K562 (cell line): ENCODE data around the gene SLC2A2. TPM values are rescaled to one million over a fixed set of nuclear protein-coding genes. Genes with fewer than 3 reads are reported as not detected.
A peak's percentile ranks its signal among the peaks of the same experiment; 100 is the strongest.

Source experiments
- CBX2 ChIP-seq: fragments of 200-600 bp; sonication (generic); IDR thresholded peaks from one replicate; pipeline ENCODE4 v1.6.1; 2012; ENCODE audit warnings: mild to moderate bottlenecking, low read length, inconsistent platforms; ENCODE audit not compliant: insufficient read depth, poor library complexity, severe bottlenecking
- HDAC2 ChIP-seq: fragments of 450-650 bp; IDR thresholded peaks from 2 replicates; pipeline ENCODE4 v1.6.1; 2016; ENCODE audit warnings: mild to moderate bottlenecking
- JUN ChIP-seq, 2 experiments: sonication (generic) in 1 of 2; formaldehyde crosslinking in 1 of 2; IDR thresholded peaks; 2 replicates each; pipeline versions ENCODE4 v1.6.1 to v1.8.0; 2012 to 2022; ENCODE audit warnings: borderline replicate concordance in 2 of 2, mild to moderate bottlenecking in 2 of 2, improper control_type of control experiment in 1 of 2, low read depth in 1 of 2, low read length in 1 of 2, missing genetic modification reagents in 1 of 2
- JUND ChIP-seq, 2 experiments: IDR thresholded peaks; 2 replicates in 1 of 2; 3 replicates in 1 of 2; pipeline ENCODE4 v1.6.1; 2011; ENCODE audit warnings: borderline replicate concordance in 2 of 2, low read depth in 2 of 2, low read length in 2 of 2, improper control_type of control experiment in 1 of 2, missing biosample characterization in 1 of 2, missing genetic modification characterization in 1 of 2, missing genetic modification reagents in 1 of 2
- NBN ChIP-seq: fragments of 450-650 bp; IDR thresholded peaks from 2 replicates; pipeline ENCODE4 v1.6.1; 2016; ENCODE audit warnings: low read depth, mild to moderate bottlenecking
- RAD21 ChIP-seq, 2 experiments: fragments of 250-450 bp in 1 of 2; fragments of 450-650 bp in 1 of 2; sonication (Bioruptor Pico) in 1 of 2; formaldehyde crosslinking in 1 of 2; IDR thresholded peaks in 1 of 2; conservative IDR thresholded peaks in 1 of 2; 2 replicates each; pipeline versions ENCODE4 v1.4.0 to v1.8.0; 2020 to 2022; ENCODE audit warnings: mild to moderate bottlenecking in 2 of 2, moderate library complexity in 1 of 2
- RCOR1 ChIP-seq, 2 experiments: IDR thresholded peaks; 2 replicates each; pipeline ENCODE4 v1.6.1; 2012; ENCODE audit warnings: low read depth in 2 of 2, low read length in 2 of 2, borderline replicate concordance in 1 of 2, improper control_type of control experiment in 1 of 2
- SOX6 ChIP-seq: fragments of 450-650 bp; IDR thresholded peaks from 2 replicates; pipeline ENCODE4 v1.6.1; 2014; ENCODE audit warnings: mild to moderate bottlenecking
- polyA plus RNA-seq, 8 experiments: library from polyadenylated mRNA; depleted of rRNA in 4 of 8; stranded (reverse) in 5 of 8; unstranded in 3 of 8; fragments of >200 nt; fragmentation: Nextera tagmentation in 2 of 8; fragmentation: Illumina TruSeq in 1 of 8; extraction: Ambion mirVana in 2 of 8; extraction: Trizol in 1 of 8; gene quantifications; 2 replicates each; pipeline versions ENCODE4 v1.2.1 to v1.2.3, GENCODE V29; 2011 to 2014; ENCODE audit warnings: inconsistent platforms in 1 of 8, missing spikeins in 1 of 8
- total RNA-seq, 7 experiments: library from RNA; depleted of rRNA in 6 of 7; stranded (reverse); fragments of >200 nt in 6 of 7; fragmentation: Illumina TruSeq in 2 of 7; extraction: Trizol in 2 of 7; gene quantifications; 2 replicates each; pipeline versions ENCODE4 v1.2.1 to v1.2.3, GENCODE V29; 2011 to 2021; ENCODE audit warnings: low replicate concordance in 1 of 7
- TF ChIP-seq, protein P1 (sequence below): fragments of 250-450 bp; sonication (Bioruptor Pico); IDR thresholded peaks from 2 replicates; pipeline ENCODE4 v1.4.0; 2020
- TF ChIP-seq, protein P2 (sequence below): conservative IDR thresholded peaks from 2 replicates; pipeline ENCODE4 v1.6.1; 2011; ENCODE audit warnings: low read depth, mild to moderate bottlenecking, low read length; ENCODE audit not compliant: control insufficient read depth

The SLC2A2 gene
- total and polyA plus RNA-seq, 9 of the 15 experiments (the other 6 are each of a cell fraction or from before 2014, with no cell fraction given) = 0.18 TPM; not detected in 8

DNA sequence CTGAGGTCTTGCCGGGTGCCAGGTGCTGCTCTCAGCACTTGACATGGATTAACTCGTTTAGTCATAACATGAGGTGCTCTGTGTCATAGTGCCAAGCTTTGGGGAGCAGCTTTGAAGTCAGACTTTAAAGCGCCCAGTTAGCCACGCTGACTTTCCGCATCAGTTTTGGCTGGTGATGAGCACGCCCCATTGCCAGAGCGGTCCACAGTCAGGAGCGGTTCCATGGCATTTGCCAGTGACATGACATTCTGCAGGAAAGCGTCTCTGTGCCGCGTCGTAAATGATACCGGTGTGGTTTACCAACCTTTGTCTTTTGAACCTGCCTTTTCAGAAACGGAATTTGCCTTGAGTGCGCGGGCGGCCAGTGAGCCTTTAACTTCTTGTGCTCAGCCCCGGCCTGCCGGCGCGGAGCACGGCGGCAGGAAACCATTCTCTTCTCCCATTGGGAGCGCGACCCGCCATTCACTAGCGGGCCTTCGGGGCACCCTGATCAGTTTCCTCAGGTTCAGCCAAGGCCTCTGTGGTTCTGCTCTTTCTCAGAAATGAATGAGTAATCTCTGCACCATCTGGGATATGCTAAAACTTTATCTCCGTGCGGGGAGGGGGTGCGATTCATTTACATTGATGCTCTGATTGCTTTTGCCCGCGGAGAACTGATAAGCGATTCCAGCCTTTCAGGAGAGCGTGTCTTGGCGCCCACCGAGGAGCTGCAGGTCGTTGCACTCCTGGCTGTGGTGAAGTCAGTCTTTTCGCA, 1.7 kb upstream of the SLC2A2 start (continued):
- TF ChIP-seq JUN (IDR thresholded peaks at IDR 0.05; ENCODE audit: borderline replicate concordance, low read depth, low read length) (no peak), JUN (CRISPR knock-in tag; IDR thresholded peaks at IDR 0.05; ENCODE audit: borderline replicate concordance) (no peak), RCOR1 (IDR thresholded peaks at IDR 0.05; ENCODE audit: borderline replicate concordance in 1 of 2, low read depth in 2 of 2, low read length in 2 of 2) (peak in 1 of 2 experiments; percentile 87; a peak in 2 of 4 replicates), SOX6 (no peak), JUND (IDR thresholded peaks at IDR 0.05; ENCODE audit: borderline replicate concordance, low read depth, low read length) (0 out of 2 replicates have a peak, but pooled peaks have one; percentile 11), JUND (tag; IDR thresholded peaks at IDR 0.05; ENCODE audit: borderline replicate concordance, low read depth, low read length) (no peak; the same call in 2 of the 3 replicates), CBX2 (peak; percentile 28), RAD21 (CRISPR knock-in tag; conservative IDR thresholded peaks at IDR 0.05 in 1 of 2, IDR thresholded peaks at IDR 0.05 in 1 of 2) (no peak), HDAC2 (no peak), NBN (no peak)
- TF ChIP-seq, protein P1, sequence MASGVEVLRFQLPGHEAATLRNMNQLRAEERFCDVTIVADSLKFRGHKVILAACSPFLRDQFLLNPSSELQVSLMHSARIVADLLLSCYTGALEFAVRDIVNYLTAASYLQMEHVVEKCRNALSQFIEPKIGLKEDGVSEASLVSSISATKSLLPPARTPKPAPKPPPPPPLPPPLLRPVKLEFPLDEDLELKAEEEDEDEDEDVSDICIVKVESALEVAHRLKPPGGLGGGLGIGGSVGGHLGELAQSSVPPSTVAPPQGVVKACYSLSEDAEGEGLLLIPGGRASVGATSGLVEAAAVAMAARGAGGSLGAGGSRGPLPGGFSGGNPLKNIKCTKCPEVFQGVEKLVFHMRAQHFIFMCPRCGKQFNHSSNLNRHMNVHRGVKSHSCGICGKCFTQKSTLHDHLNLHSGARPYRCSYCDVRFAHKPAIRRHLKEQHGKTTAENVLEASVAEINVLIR (CRISPR knock-in tag) = no peak
- TF ChIP-seq, protein P2, sequence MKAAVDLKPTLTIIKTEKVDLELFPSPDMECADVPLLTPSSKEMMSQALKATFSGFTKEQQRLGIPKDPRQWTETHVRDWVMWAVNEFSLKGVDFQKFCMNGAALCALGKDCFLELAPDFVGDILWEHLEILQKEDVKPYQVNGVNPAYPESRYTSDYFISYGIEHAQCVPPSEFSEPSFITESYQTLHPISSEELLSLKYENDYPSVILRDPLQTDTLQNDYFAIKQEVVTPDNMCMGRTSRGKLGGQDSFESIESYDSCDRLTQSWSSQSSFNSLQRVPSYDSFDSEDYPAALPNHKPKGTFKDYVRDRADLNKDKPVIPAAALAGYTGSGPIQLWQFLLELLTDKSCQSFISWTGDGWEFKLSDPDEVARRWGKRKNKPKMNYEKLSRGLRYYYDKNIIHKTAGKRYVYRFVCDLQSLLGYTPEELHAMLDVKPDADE = no peak
